Vagina (tissue), 2 donors: ENCODE results near the gene SYCE3. TPM values are rescaled to one million over a fixed set of nuclear protein-coding genes. Genes with fewer than 3 reads are reported as not detected.

Experiments used
- DNase-seq, 2 donors: peaks; one replicate each; pipeline ENCODE4 v3.0.0-alpha.2; 2017; ENCODE audit errors: extremely low spot score in 2 of 2
- H3K27ac ChIP-seq: fragments of 200-600 bp; sonication (generic); one replicate; pipeline ENCODE4 v1.5.1; 2019
- H3K27me3 ChIP-seq: fragments of 200-600 bp; sonication (generic); one replicate; pipeline ENCODE4 v1.5.1; 2019
- H3K36me3 ChIP-seq, 2 donors: fragments of 200-600 bp; sonication (generic); one replicate each; pipeline ENCODE4 v1.5.1; 2017 to 2019
- H3K4me1 ChIP-seq: fragments of 200-600 bp; sonication (generic); one replicate; pipeline ENCODE4 v1.5.1; 2019
- H3K4me3 ChIP-seq, 2 donors: fragments of 200-600 bp; sonication (generic); 1 replicate in 1 of 2; 2 replicates in 1 of 2; pipeline ENCODE4 v1.5.1; 2016 to 2019
- H3K9me3 ChIP-seq: fragments of 200-600 bp; sonication (generic); one replicate; pipeline ENCODE4 v1.5.1; 2019
- CTCF ChIP-seq, 3 experiments: fragments of 450-650 bp in 2 of 3; fragments of 200-600 bp in 1 of 3; sonication (generic) in 1 of 3; IDR thresholded peaks; one replicate each; pipeline ENCODE4 v1.5.1; 2017 to 2019; ENCODE audit warnings: antibody characterized with exemption in 3 of 3, mild to moderate bottlenecking in 2 of 3, moderate library complexity in 2 of 3
- POLR2A ChIP-seq, 2 donors: fragments of 450-650 bp; IDR thresholded peaks; one replicate each; pipeline ENCODE4 v1.6.1; 2017; ENCODE audit warnings: antibody characterized with exemption in 2 of 2, mild to moderate bottlenecking in 2 of 2, moderate library complexity in 2 of 2
- POLR2AphosphoS5 ChIP-seq, 2 donors: sonication (generic); formaldehyde crosslinking; IDR thresholded peaks; one replicate each; pipeline ENCODE4 v1.9.0; 2017; ENCODE audit warnings: antibody characterized with exemption in 2 of 2, mild to moderate bottlenecking in 2 of 2, low read depth in 1 of 2; ENCODE audit not compliant: insufficient read depth in 1 of 2
- intact Hi-C: fragments of 100-400 bp; cut with DNase I; formaldehyde crosslinking; loops from one replicate; pipeline ENCODE4 v1.15.1; 2023
- total RNA-seq: library from RNA; depleted of rRNA; stranded (reverse); fragments of >200 nt; gene quantifications from one replicate; pipeline ENCODE4 v1.2.3, GENCODE V29; 2016

The SYCE3 gene
- total RNA-seq, 1 donor from 2014 or later, result not detected

- H3K4me1 ChIP-seq, result peaks cover 49% of the 10 kb centered on the region
- TF ChIP-seq POLR2A (IDR thresholded peaks at IDR 0.05) (no peak), CTCF (IDR thresholded peaks at IDR 0.05) (no peak), POLR2AphosphoS5 (IDR thresholded peaks at IDR 0.05; ENCODE audit: insufficient read depth in 1 of 2, low read depth in 1 of 2) (no peak)
- H3K4me3 ChIP-seq, result peak overlapping the region; percentile 63 to 98
- intact Hi-C loops, result loop anchor here (5.0 kb wide), 1 partner anchor 570 kb away; no protein-coding TSS in a partner anchor
- no peaks in the 10 kb centered on the region for H3K9me3 ChIP-seq
- peaks cover 0 to 31% of the 10 kb centered on the region in 2 donors for H3K36me3 ChIP-seq
- DNase-seq, result no peak
- no peaks in the 10 kb centered on the region for H3K27me3 ChIP-seq
- H3K27ac ChIP-seq, result peak overlapping the region; percentile 90
Observed at GRCh38 chr22:50506611-50507420, 55.9 kb downstream of the SYCE3 start.

GRCh38 chr22:50505776-50506610 is 56.7 kb downstream of the SYCE3 start:
- H3K36me3 ChIP-seq, result peaks cover 0 to 31% of the 10 kb centered on the region in 2 donors
- no peaks in the 10 kb centered on the region for H3K9me3 ChIP-seq
- intact Hi-C loops, result loop anchor here (5.0 kb wide), 1 partner anchor 569 kb away; no protein-coding TSS in a partner anchor
- DNase-seq, result peak in 1 of 2 donors; percentile 87
- H3K4me3 ChIP-seq, result peak overlapping the region; percentile 63 to 98
- TF ChIP-seq CTCF (IDR thresholded peaks at IDR 0.05) (no peak), POLR2A (IDR thresholded peaks at IDR 0.05) (no peak), POLR2AphosphoS5 (IDR thresholded peaks at IDR 0.05; ENCODE audit: insufficient read depth in 1 of 2, low read depth in 1 of 2) (no peak)
- H3K27ac ChIP-seq, result no peak overlapping the region
- peaks cover 49% of the 10 kb centered on the region for H3K4me1 ChIP-seq
- H3K27me3 ChIP-seq, result no peaks in the 10 kb centered on the region

GRCh38 chr22:50505276-50505775 is 57.4 kb downstream of the SYCE3 start:
- intact Hi-C loops, result loop anchor here (5.0 kb wide), 1 partner anchor 568 kb away; no protein-coding TSS in a partner anchor
- TF ChIP-seq POLR2A (IDR thresholded peaks at IDR 0.05), result no peak
- TF ChIP-seq POLR2AphosphoS5 (IDR thresholded peaks at IDR 0.05; ENCODE audit: insufficient read depth in 1 of 2, low read depth in 1 of 2), result no peak
- no peak for TF ChIP-seq CTCF (IDR thresholded peaks at IDR 0.05)
- H3K4me3 ChIP-seq, result no peak overlapping the region

GRCh38 chr22:50504369-50505211 is 58.1 kb downstream of the SYCE3 start:
- Histone ChIP-seq H3K9me3 (no peaks in the 10 kb centered on the region), H3K4me1 (peaks cover 45% of the 10 kb centered on the region), H3K27me3 (no peaks in the 10 kb centered on the region), H3K4me3 (no peak overlapping the region), H3K36me3 (peaks cover 0 to 31% of the 10 kb centered on the region in 2 donors), H3K27ac (no peak overlapping the region)
- DNase-seq, result no peak
- intact Hi-C loops, result loop anchor here (5.0 kb wide), 1 partner anchor 567 kb away; no protein-coding TSS in a partner anchor
- TF ChIP-seq CTCF (IDR thresholded peaks at IDR 0.05), result no peak
- no peak for TF ChIP-seq POLR2A (IDR thresholded peaks at IDR 0.05)
- no peak for TF ChIP-seq POLR2AphosphoS5 (IDR thresholded peaks at IDR 0.05; ENCODE audit: insufficient read depth in 1 of 2, low read depth in 1 of 2)

More at GRCh38 chr22:50505276-50505775, 57.4 kb downstream of the SYCE3 start:
- H3K4me1 ChIP-seq, result peaks cover 49% of the 10 kb centered on the region
- H3K27me3 ChIP-seq, result no peaks in the 10 kb centered on the region
- DNase-seq, result no peak
- H3K27ac ChIP-seq, result no peak overlapping the region
- H3K36me3 ChIP-seq, result peaks cover 0 to 31% of the 10 kb centered on the region in 2 donors
- no peaks in the 10 kb centered on the region for H3K9me3 ChIP-seq
